ENCODE measurements around the gene NFE2.

Gene NFE2

DNA sequence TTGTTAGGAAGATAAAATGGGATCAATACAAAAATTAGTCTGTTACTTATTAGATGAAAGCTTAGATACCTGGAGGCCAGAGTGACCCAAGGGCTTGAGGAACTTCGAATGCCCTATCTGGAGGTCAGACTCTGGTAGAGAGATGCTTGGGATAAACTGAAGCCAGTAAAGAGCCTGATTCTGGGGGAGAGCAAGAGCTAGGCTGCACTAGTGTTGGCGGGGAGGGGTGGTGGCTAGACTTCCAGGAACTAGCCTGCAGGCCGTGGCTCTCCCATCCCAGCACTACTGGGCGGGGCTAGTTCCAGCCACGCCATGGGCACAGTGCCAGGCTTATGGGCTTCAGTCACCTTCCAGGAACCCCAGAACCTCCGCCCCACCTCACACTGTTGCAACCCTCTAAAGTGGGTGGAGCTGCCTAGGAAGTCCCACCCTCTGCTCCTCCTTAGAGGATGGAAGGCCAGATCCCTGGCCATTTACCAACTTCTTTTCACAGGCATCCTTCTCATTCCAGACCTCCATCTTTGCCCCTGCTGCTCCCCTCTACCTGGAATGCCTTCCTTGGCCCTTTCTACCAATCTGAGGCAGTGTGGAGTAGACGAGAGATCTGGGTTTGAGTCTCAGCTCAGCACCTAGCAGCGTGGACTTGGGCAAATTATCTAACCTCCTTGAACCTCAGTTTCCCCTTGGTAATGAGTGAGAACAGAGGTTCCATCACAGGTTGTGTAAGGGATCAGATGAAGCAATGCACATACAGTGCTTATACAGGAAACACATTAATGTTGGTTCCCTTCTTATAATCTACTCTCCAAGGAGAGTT lies 6.3 kb upstream of the NFE2 start:
- no peak for DNase-seq (ENCODE audit: low read depth in 1 of 2, low spot score in 1 of 2)

DNA sequence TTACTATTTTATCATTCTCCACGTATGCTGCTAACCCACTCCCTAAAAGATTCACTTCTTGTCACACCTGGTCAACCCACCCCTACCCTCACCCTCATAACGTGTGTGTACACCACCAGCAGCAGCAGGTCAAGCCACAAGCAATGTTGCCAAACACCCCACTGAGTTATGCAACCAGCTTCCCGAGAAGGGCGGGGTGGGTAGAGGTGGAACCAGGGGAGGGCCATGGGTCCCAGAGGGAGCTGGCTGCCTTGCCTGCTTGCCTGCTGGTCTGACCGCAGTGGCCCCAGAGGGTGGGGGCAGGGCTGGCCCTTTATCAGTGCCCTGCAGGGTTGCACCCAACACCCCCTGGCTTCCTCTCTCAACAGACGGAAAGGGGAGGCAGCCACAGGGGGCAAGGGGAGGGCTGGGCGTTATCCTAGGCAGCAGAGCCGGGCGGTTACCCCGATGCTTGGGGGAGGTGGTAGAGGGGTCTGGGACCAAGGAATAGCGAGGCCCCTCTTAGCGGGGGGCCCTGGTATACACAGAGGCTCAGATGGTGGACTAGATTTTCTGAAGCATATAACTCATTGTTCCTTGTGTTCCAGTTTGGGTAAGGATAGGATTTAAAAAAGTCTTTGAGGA lies 3.5 kb upstream of the NFE2 start:
- DNase-seq (ENCODE audit: low read depth in 1 of 2, low spot score in 1 of 2), result no peak

DNA sequence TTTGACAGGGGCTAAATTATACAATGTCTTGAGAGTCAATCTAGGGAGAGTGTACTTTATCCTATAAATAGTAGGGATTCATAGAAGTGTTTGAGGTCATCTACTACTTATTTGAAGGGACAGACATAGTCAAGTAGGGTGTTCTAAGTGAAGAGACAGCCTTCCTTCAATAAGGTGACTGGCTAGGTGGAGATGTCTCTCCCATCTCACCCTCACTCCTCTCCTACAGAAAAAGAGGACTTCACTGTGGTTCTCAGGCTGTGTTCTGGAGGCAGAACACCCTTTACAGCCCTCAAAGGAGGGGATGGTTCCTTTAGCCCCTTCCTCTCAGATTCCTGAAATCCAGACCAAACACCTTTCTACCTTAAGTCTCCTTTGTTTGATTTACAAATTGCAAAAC lies 2.8 kb upstream of the NFE2 start:
- no peak for DNase-seq (ENCODE audit: low read depth in 1 of 2, low spot score in 1 of 2)

DNA sequence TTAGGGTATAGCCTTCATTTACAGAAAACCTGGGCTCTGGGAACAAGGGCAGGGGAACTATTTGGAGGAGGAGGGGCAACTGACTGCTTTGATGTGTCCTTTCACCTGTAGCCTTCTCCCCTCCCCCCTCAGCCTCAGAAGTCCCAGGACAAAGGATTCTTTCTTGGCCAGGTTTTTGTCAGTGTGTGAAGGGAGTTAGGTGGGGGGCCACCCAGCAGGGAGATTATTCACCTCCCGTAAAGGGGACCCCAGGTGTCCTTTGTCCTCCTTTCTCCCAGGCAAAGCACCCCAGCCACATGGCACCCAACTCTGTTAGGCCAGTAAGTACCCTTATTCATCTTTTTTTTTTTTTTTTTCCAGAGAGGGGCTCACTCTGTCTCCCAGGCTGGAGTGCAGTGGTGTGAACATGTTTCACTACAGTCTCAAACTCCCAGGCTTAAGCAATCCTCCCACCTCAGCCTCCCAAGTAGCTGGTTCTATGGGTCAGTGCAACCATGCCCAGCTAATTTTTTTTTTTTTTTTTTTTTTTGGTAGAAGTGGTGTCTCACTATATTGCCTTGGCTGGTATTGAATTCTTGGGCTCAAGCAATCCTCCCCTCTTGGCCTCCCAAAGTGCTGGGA lies 723 bp upstream of the NFE2 start:
- no peak for DNase-seq (ENCODE audit: low read depth in 1 of 2, low spot score in 1 of 2)

DNA sequence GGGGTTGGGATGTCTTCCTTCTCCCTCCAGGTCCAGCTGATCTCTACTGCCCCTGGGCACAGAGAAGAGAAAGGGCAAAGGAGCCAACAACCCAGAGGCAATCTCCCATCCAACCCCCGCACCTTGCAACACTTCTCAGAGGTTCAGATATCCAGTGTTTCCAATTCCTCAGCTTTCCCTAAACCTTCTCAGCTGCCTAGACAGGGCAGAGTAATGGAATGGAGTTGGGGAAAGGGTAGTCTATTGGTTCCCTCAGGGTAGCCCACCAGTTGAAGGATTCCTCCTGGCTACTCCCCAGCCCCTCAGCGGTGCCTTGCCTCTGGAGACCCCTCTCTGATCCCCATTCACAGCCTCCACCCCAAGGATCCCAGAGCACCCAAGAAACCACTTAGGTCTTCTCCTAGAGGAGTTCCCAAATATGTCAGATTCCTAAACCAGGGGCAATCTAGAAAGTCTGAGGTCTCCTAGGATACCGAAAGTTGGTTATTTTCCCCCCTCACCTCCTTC lies 537 bp downstream of the NFE2 start:
- DNase-seq (ENCODE audit: low read depth in 1 of 2, low spot score in 1 of 2), result no peak

DNA sequence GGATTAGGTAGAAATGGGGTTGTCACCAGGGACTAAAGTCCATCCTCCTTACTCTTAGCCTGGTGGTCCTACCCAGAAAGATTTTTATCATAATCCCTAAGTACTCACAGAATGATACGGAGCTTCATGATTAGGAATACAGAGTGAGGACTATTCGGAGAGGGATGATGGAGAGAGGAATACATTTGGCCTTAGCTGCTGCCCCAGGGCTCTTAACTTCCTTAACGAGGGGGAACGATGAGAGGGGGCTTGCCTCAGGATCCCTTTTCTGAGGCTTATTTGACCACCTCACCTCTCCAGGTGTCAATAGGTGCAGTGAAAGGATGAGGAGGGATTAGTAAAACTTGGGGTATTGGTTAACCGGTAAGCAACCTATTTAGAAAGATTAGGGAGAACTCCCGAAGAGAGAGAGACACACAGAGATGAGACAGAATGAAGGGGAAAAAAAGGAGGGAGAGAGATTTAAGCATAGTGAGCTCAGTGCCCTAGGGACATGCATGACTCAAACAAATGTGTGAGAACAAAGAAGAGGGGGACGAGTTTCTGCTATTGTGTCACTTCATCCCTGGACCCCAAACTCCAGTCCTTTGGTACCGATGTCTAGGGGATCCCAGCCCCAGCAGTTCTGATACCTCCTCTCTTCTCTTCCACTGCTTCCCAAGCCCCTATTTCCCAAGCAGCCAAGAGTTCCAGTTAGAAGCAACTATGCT lies 1.1 kb downstream of the NFE2 start:
- no peak for DNase-seq (ENCODE audit: low read depth in 1 of 2, low spot score in 1 of 2)

DNA sequence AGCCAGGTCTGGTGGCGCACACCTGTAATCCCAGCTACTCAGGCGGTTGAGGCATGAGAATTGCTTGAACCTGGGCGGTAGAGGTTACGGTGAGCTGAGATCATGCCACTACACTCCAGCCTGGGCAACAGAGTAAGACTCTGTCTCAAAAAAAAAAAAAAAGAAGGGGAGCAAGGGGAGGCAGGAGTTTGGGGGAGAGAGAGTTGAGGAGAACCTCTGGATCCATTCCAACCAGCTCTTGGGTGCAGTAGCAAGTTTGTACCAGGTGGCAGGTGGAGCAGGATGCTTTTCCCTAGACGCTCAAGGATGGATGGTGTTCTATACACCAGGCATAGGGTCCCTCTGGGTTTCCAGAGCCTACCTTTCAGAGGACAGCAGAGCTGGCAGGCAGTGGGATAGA lies 1.9 kb downstream of the NFE2 start:
- DNase-seq (ENCODE audit: low read depth in 1 of 2, low spot score in 1 of 2), result no peak

DNA sequence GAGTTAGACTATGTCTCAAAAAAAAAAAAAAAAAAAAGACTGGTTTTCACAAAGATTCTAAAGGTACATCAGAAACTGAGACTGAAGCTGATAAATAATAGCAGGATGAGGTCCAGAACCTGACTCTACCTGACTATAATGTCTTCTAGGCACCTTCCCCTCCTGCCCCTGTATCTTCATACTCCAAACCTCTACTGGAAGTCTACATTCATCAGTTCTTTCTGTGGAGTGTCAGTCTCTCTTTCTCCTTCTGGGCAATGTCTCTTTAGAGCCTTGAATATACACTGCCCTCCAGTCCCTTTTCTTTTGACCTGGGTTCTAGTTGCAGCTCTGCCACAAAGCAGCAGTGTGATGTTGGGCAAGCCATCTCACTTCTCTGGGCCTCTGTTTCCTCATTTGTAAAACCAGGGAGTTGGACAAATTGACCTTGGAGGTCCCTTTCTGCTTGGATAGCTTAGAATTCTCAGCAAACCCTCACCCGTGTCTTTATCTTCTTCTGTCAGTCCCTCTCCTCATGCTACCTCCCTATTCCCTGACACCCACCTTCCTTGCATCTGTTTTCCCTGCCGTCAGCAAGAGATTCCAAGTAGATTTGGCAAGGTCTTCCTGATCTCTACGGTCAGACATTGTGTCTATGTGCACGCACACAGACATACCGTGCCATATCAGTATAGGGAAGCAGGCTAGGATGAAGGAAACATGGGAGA lies 4.3 kb downstream of the NFE2 start:
- DNase-seq (ENCODE audit: low read depth in 1 of 2, low spot score in 1 of 2), result no peak

DNA sequence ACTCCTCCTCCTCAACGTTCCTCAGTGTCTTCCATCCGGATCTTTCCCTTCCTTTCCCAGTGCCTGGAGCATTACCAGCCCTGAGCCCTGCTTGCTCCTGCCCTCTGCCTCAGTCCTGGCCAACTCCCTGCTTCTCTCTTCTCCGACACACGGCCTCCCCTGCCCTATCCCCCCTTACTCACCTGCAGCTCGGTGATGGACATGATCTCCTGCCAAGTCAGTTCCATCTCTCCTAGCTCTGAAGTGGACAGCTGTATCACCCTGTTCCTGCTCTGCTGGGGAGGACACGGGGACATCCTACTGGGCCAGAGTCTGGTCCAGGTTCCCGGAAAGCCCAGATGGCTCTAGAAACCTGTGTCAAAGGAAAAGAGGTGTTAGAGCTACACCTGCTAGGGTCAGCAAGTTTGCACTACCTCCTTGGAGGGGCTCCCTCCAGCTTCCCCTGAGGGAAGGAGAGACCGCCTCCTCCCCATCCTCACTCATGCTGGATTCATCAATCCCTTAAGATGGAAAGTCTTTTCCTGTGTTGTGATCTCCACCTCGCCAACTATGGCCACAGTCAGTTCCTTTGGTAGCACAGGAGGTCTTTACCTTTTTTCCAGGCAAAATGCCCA lies 5.8 kb downstream of the NFE2 start:
- DNase-seq (ENCODE audit: low read depth in 1 of 2, low spot score in 1 of 2), result no peak

DNA sequence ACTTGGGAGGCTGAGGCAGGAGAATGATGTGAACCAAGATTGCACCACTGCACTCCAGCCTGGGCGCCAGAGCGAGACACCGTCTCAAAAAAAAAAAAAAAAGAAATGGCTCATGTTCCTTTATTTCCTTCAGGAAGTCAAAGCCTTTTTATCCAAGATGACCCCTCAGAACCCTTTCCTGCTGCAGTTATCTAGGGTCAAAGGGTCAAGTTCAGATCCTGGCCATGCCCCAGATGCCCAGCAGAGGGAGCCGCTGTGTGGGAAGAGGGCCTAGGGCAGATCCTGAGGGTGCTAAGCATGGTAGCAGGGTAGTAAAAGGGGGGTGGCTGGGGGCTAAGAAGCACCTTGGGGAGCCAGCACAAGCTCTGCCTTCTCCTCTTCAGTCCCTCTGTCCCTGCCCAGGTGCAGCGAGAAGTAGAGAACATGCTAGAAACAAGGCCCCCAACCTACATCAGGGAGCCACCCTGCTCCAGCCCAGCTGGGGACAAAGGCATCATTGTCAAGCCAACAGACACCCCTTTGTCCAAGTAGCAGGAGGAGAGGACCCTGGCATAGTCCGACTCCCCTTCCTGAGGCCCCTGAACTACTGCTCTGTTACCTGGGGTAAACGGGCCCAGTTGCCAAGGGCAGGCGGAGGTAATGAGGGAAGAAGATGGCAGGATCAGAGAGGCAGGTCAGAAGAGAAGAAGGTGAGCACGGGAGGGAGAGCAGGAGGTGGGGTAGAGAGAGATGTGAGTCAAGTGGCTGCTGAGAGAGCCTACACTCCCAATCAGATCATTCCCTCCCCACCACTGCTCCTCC lies 6.5 kb downstream of the NFE2 start:
- DNase-seq (ENCODE audit: low read depth in 1 of 2, low spot score in 1 of 2), result peak; percentile 27

DNA sequence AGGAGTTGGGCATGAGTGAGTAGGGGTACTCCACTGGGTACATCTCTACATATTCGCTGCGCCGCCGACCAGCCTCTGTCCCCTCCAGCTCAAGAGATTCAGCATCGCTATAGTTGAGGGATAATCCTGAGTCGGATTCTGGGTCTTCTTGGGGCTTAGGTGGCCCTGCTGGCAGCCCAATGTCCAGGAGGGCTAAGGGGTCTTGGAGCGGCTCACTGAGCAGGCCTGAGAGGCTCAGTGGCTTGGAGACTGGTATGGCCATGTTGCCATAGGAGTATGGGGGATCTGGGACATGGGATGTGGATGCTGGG lies 7.9 kb downstream of the NFE2 start:
- DNase-seq (ENCODE audit: low read depth in 1 of 2, low spot score in 1 of 2), result no peak

DNA sequence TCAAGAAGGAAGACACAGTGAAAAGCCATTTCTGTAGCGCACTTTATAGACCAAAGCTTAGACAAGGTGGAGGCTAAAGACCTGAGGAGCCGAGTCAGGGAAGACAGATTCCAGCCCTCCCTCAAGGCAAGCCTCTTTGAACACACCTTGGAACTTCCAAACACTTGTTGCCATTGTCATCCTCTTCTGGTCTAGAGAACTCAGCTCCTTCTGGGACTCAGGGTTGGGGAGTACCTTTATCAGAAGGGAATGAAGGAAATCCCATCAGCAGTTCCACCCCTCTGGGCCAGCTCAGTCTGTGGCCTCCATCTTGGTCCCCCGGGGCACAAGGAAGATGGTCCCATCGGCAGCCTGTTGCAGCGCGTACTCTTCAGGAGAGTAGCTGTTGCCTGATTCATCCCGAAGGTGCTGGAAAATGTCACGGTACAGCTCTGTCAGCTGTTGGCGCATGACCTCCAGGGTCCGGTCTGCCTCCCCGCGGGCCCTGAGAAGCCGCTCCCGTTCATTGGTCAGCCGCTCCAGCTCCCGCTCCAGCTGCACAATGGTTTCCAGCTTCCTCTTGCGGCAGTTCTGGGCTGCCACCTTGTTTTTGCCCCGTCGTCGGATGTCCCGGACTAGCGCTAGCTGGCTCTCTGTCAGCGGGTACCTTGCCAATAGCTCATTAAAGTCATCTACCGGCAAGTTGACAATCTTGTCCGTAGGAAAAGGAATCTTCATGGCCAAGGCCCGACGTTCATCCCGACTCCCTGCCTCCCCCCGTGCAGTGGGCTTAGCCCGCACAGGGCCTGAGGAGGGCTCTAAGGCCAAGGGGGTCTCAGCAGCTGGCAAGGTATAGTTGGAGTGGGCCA lies 8.5 kb downstream of the NFE2 start:
- DNase-seq (ENCODE audit: low read depth in 1 of 2, low spot score in 1 of 2), result no peak

DNA sequence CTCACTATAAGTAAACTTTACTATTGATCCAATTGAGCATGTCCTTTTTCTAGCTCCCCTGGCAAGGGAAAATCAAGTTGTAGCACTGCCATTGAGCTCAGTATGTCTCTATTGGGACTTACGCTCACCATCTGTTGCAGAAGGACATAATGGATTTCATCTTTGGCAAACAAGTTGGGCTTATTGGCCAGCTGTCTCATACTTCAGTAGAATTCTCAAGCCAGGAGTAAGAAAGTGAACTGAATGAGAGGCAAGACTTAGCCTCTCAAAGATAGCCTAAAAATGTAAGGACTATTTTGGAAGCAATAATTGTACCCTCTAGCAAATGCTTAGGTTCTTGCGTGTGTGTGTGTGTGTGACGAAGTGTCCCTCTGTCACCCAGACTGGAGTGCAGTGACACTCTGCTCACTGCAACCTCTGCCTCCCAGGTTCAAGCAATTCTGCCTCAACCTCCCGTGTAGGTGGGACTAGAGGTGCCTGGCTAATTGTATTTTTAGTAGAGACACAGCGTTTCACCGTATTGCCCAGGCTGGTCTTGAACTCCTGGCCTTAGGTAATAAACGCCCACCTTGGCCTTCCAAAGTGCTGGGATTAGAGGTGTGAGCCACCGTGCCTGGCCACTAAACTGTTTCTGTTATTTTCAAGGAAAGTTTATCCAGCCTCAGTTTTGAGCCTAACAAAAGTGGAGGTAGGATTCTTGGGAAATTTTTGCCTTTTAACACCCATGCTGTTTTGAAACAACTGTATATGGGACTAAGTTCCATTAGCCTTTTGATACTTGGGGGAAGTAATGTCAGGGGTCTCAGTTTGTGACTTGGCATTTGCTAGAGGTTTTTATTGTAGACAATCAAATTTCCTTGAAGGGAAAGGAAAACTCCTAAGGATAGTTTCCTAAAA lies 13.3 kb downstream of the NFE2 start:
- DNase-seq (ENCODE audit: low read depth in 1 of 2, low spot score in 1 of 2), result no peak

DNA sequence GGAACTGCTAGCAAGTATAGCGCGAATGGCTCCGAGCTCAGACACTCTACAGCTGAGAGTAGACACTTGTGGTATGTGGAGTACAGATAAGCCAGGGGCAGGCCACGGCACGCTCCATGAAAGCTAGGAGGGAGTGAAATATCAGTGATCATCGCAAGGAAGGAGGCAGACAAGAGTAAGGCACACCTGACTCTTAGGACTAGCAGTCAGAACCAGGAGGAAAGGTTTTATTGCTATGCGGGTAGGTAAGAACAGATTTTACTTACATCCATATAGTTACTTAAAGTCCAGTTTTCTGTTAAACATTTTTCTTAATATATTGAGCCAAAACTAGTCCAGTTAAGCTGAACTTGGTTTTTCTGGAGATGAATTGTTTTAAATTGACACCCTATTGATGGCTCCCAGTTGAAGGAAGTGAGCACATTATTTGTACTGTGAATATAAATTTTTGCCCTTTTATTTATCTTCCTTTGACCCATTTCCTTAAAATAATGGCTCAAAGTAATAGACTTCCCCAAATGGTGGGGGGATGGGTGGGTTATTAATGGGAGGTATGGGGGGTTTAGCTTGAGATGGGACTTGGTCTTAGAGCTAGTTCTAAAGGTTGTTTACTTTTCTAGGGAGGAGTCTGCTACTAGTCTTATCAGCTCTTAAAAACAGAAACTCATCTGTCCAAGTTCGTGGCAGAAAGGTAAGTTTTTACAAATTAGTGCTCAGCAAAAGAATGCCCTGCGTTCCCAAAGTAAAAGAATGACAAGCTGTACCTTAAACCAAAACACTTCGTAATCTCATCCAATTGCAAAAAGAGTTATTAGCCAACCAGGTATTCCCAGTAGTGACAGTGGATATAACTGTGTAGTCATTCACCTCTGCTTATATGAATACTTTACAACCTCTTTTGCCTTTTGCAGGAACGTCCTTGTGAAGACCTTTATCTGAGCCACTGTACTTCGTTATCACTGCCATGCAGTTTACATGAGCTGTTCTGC lies 14.5 kb downstream of the NFE2 start:
- no peak for DNase-seq (ENCODE audit: low read depth in 1 of 2, low spot score in 1 of 2)

DNA sequence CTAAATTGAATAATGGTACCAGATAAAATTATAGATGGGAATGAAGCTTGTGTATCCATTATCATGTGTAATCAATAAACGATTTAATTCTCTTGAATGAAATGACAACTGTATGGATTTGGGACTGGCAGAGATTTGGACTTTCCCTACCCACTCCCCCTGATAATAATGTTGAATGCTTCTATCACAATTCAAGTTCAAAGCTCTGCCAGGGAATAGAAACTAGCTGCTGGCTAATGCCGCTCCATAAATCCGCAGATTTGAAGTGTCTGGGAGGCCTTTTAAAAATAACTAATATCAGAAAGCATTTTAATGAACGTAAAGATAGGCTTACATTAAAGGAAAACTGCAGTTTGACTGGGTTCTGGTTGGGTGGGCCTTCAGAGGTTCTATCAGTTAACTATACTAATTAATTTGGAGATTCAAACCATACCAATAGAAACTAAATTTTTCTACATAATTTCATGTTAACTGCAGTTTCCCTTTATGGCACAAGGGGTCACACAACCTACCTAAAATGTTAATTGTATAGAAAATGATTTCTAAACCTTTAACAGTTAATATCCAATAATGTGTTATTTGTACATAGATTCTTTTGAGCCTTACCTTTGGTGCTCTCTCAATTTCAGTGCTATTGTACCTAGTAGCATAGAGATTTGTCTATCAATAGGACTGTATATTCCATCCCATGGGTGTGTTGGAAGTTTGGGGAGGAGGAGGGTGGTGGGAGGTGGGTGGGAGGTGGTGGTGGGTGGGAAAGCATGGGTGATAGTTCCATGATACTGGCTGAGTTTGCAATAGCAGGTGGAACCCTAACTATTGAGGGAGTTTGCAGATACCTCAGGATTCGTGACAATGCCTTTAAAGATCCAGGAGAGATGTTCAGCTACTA lies 15.4 kb downstream of the NFE2 start:
- DNase-seq (ENCODE audit: low read depth in 1 of 2, low spot score in 1 of 2), result no peak

Measured in activated T-helper 1 cell treated with anti-CD3 and anti-CD28 coated beads, Interleukin-2, amount 50 U/mL, for 16 hours (primary cell).